Esophagus (tissue), 2 donors: ENCODE data around the gene SFRP2. TPM values are rescaled to one million over a fixed set of nuclear protein-coding genes. Genes with fewer than 3 reads are reported as not detected.

Experiments
- H3K27ac ChIP-seq, 2 donors: one replicate each; pipeline ENCODE4 v1.5.1; 2013; ENCODE audit warnings: low read depth in 2 of 2, mild to moderate bottlenecking in 2 of 2, inconsistent platforms in 1 of 2, low read length in 1 of 2, moderate library complexity in 1 of 2
- H3K27me3 ChIP-seq, 2 donors: one replicate each; pipeline ENCODE4 v1.6.1; 2013; ENCODE audit warnings: low read length in 2 of 2, control low read depth in 1 of 2, mild to moderate bottlenecking in 1 of 2; ENCODE audit not compliant: insufficient read depth in 2 of 2, control insufficient read depth in 1 of 2
- H3K36me3 ChIP-seq, 2 donors: one replicate each; pipeline ENCODE4 v1.6.1; 2013; ENCODE audit warnings: low read length in 1 of 2; ENCODE audit not compliant: control insufficient read depth in 2 of 2, insufficient read depth in 2 of 2
- H3K4me1 ChIP-seq, 2 donors: one replicate each; pipeline ENCODE4 v1.6.1; 2013; ENCODE audit warnings: low read length in 1 of 2; ENCODE audit not compliant: control insufficient read depth in 2 of 2, insufficient read depth in 2 of 2
- H3K4me3 ChIP-seq, 2 donors: one replicate each; pipeline ENCODE4 v1.5.1; 2013; ENCODE audit warnings: low read length in 2 of 2, mild to moderate bottlenecking in 2 of 2, low read depth in 1 of 2, moderate library complexity in 1 of 2
- H3K9me3 ChIP-seq, 2 donors: one replicate each; pipeline ENCODE4 v1.6.1; 2013; ENCODE audit warnings: mild to moderate bottlenecking in 2 of 2, low read depth in 1 of 2, low read length in 1 of 2, moderate library complexity in 1 of 2; ENCODE audit not compliant: control insufficient read depth in 2 of 2, insufficient read depth in 1 of 2
- WGBS, 2 donors: extraction: QIAGEN DNeasy Blood & Tissue Kit; methylation state at CpG; one replicate each; pipeline ENCODE4 v1.1.7; 2013; 5-methylcytosine and 5-hydroxymethylcytosine counted together
- polyA plus RNA-seq, 2 donors: library from polyadenylated mRNA; stranded (reverse); fragments of 200-250 nt; gene quantifications; one replicate each; pipeline ENCODE4 v1.2.3, GENCODE V29; 2013
- donor health status: healthy with polysubstance abuse.
- donor health status: Bipolar disorder and iron deficiency.

Gene SFRP2
- polyA plus RNA-seq, 2 donors = 5.0 to 16.4 TPM

- Histone ChIP-seq H3K27ac (peak overlapping the region in 1 of 2 donors; percentile 22), H3K9me3 (peaks cover 2 to 6% of the 10 kb centered on the region in 2 donors), H3K4me3 (peak overlapping the region in 1 of 2 donors; percentile 19), H3K4me1 (peaks cover 13 to 22% of the 10 kb centered on the region in 2 donors), H3K27me3 (peaks cover 13 to 35% of the 10 kb centered on the region in 2 donors), H3K36me3 (no peaks in the 10 kb centered on the region)
- WGBS, 2 donors = 50 to 55% methylated on average over 28 of the region's 28 CpGs
Measured at GRCh38 chr4:153789741-153790499, 1.0 kb upstream of the SFRP2 start.

- Histone ChIP-seq H3K27ac (no peak overlapping the region), H3K27me3 (peaks cover 13 to 35% of the 10 kb centered on the region in 2 donors), H3K9me3 (peaks cover 2 to 6% of the 10 kb centered on the region in 2 donors), H3K4me1 (peaks cover 13 to 22% of the 10 kb centered on the region in 2 donors), H3K36me3 (no peaks in the 10 kb centered on the region), H3K4me3 (peak overlapping the region; percentile 12 to 46)
- WGBS, 2 donors = 15 to 19% methylated on average over 15 of the region's 15 CpGs
Measured at GRCh38 chr4:153788051-153788412, 851 bp downstream of the SFRP2 start.

DNA sequence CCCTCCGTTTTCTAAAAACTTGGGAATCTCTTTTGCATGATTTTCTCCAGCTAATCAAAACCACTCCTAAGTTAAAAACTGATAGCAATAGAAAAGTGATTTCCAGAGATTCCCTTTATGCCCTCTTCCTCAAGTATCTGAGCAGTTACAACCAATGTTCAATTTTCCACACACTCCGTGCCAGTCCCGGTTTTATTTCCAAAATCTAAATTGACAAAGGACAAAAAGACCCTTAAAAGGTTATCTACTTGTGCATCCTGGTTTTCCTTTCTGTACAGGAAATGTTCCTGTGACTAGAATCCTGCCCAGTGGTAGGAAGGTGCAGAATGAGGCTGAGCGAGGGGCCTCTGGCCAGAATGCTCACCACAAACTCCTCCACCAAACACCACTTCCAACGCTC, 1.3 kb downstream of the SFRP2 start:
- Histone ChIP-seq H3K27ac (no peak overlapping the region), H3K27me3 (peaks cover 13 to 31% of the 10 kb centered on the region in 2 donors), H3K4me3 (no peak overlapping the region), H3K9me3 (peaks cover 2 to 6% of the 10 kb centered on the region in 2 donors), H3K4me1 (peaks cover 13 to 22% of the 10 kb centered on the region in 2 donors), H3K36me3 (no peaks in the 10 kb centered on the region)
- 40 to 55% methylated on average over 5 of the region's 5 CpGs for WGBS, 2 donors

GRCh38 chr4:153787061-153787560, 1.8 kb downstream of the SFRP2 start:
- H3K4me1 ChIP-seq = peaks cover 13 to 19% of the 10 kb centered on the region in 2 donors
- peaks cover 13 to 29% of the 10 kb centered on the region in 2 donors for H3K27me3 ChIP-seq
- peaks cover 2 to 6% of the 10 kb centered on the region in 2 donors for H3K9me3 ChIP-seq
- 82 to 83% methylated on average over 1 of the region's 1 CpG for WGBS, 2 donors
- H3K27ac ChIP-seq = no peak overlapping the region
- no peaks in the 10 kb centered on the region for H3K36me3 ChIP-seq
- H3K4me3 ChIP-seq = no peak overlapping the region

GRCh38 chr4:153785910-153786721, 2.8 kb downstream of the SFRP2 start:
- H3K4me3 ChIP-seq = no peak overlapping the region
- 15 to 18% methylated on average over 3 of the region's 3 CpGs for WGBS, 2 donors
- H3K27ac ChIP-seq = no peak overlapping the region
- peaks cover 2 to 6% of the 10 kb centered on the region in 2 donors for H3K9me3 ChIP-seq
- H3K4me1 ChIP-seq = peaks cover 10 to 15% of the 10 kb centered on the region in 2 donors
- peaks cover 13 to 28% of the 10 kb centered on the region in 2 donors for H3K27me3 ChIP-seq
- H3K36me3 ChIP-seq = peaks cover 0 to 2% of the 10 kb centered on the region in 2 donors

DNA sequence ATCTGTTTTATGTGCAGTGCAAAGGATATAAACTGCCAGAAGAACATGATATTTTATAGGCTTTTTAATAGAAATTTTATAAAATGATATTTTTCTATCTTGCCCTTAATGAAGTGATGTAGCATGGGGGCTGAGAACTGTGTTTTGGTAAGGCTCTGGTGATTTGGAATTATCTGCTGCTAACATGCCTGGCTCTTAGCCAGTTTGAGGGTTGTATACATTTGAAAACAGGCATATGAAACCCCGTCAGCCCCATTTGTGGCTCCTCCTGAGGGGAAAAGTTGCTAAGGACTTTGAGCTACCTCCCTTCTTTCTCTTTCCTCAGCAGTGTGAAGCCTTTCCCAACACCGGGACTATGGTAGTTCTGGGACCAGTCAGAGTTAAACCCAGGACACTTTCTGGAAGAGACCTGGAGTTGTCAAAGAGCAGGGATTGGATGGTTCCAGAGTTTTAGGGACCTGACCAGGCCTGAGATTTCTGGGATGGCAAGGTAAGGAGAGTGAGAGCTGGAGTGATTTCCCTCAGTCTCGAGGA, 4.7 kb downstream of the SFRP2 start:
- Histone ChIP-seq H3K9me3 (peaks cover 2 to 6% of the 10 kb centered on the region in 2 donors), H3K27me3 (peaks cover 7 to 11% of the 10 kb centered on the region in 2 donors), H3K27ac (no peak overlapping the region), H3K4me1 (peaks cover 7 to 9% of the 10 kb centered on the region in 2 donors), H3K4me3 (no peak overlapping the region), H3K36me3 (peaks cover 0 to 2% of the 10 kb centered on the region in 2 donors)
- 64 to 75% methylated on average over 3 of the region's 3 CpGs for WGBS, 2 donors

GRCh38 chr4:153782581-153782980, 6.3 kb downstream of the SFRP2 start:
- Histone ChIP-seq H3K4me1 (no peaks in the 10 kb centered on the region), H3K36me3 (peaks cover 0 to 2% of the 10 kb centered on the region in 2 donors), H3K9me3 (no peaks in the 10 kb centered on the region), H3K27me3 (peaks cover 0 to under 1% of the 10 kb centered on the region in 2 donors), H3K4me3 (no peak overlapping the region), H3K27ac (no peak overlapping the region)
- WGBS, 2 donors = 97% methylated on average over 1 of the region's 1 CpG

- no peak overlapping the region for H3K27ac ChIP-seq
- 38% methylated on average over 6 of the region's 6 CpGs for WGBS, 2 donors
- H3K27me3 ChIP-seq = no peaks in the 10 kb centered on the region
- H3K4me3 ChIP-seq = no peak overlapping the region
- H3K4me1 ChIP-seq = no peaks in the 10 kb centered on the region
- no peaks in the 10 kb centered on the region for H3K9me3 ChIP-seq
- H3K36me3 ChIP-seq = peaks cover 0 to 2% of the 10 kb centered on the region in 2 donors
Measured at GRCh38 chr4:153781717-153782416, 7.0 kb downstream of the SFRP2 start.

GRCh38 chr4:153781280-153781679, 7.6 kb downstream of the SFRP2 start:
- Histone ChIP-seq H3K9me3 (no peaks in the 10 kb centered on the region), H3K4me1 (no peaks in the 10 kb centered on the region), H3K27ac (no peak overlapping the region), H3K36me3 (peaks cover 0 to 2% of the 10 kb centered on the region in 2 donors), H3K4me3 (no peak overlapping the region), H3K27me3 (no peaks in the 10 kb centered on the region)
- WGBS, 2 donors = 90 to 93% methylated on average over 17 of the region's 17 CpGs
